PFSK-1 (cell line): Measurements from ENCODE around the gene VPS18.

Experiments
- POLR2AphosphoS5 ChIP-seq: IDR thresholded peaks from 2 replicates; pipeline ENCODE4 v1.6.1; 2012; ENCODE audit warnings: low read depth, mild to moderate bottlenecking, control low read depth, low read length, moderate library complexity
- REST ChIP-seq, 2 experiments: IDR thresholded peaks; 2 replicates each; pipeline versions ENCODE4 v1.6.1 to v1.8.0; 2011 to 2012; ENCODE audit warnings: low read depth in 2 of 2, low read length in 2 of 2, control low read depth in 1 of 2, inconsistent platforms in 1 of 2, mild to moderate bottlenecking in 1 of 2, moderate library complexity in 1 of 2; ENCODE audit not compliant: insufficient read depth in 1 of 2
- SIN3A ChIP-seq: IDR thresholded peaks from 2 replicates; pipeline ENCODE4 v1.6.1; 2012; ENCODE audit warnings: mild to moderate bottlenecking, low read length, moderate library complexity, borderline replicate concordance; ENCODE audit not compliant: insufficient read depth
- TAF1 ChIP-seq: IDR thresholded peaks from 2 replicates; pipeline ENCODE4 v1.6.1; 2012; ENCODE audit warnings: low read length, control low read depth, borderline replicate concordance; ENCODE audit not compliant: insufficient read depth

GRCh38 chr15:40901053-40901443 is 6.8 kb downstream of the VPS18 start:
- TF ChIP-seq SIN3A, result no peak
- TF ChIP-seq POLR2AphosphoS5, result no peak
- TF ChIP-seq TAF1, result no peak
- TF ChIP-seq REST (IDR thresholded peaks at IDR 0.05; ENCODE audit: insufficient read depth in 1 of 2, low read depth in 2 of 2, low read length in 2 of 2), result no peak
